Activated T-cell treated with anti-CD3 and anti-CD28 coated beads, Interleukin-2, amount 50 U/mL, for 1 hour (primary cell): ENCODE measurements around the gene OR5P2.
"Not testable (repeated sequence)": the region's sequence is repeated elsewhere in the genome, so short reads cannot be mapped to it uniquely, and the experiment has no call there.

Source experiments
- DNase-seq: peaks from one replicate; pipeline ENCODE4 v3.0.0-alpha.2; 2020

OR5P2 gene

GRCh38 chr11:7796842-7797241 lies at the start of gene OR5P2:
OR5P2 (minus strand) TSS chr11:7796942; CDS start chr11:7796942, 0 bp downstream.
- DNase-seq: no peak

GRCh38 chr11:7846003-7846402 lies 49.3 kb upstream of the OR5P2 start:
- DNase-seq: no peak

GRCh38 chr11:7844986-7845385 lies 48.2 kb upstream of the OR5P2 start:
- no peak for DNase-seq

GRCh38 chr11:7844521-7844920 lies 47.8 kb upstream of the OR5P2 start:
- DNase-seq: no peak

- no peak for DNase-seq
Measured at GRCh38 chr11:7840578-7840977, 43.8 kb upstream of the OR5P2 start.

GRCh38 chr11:7833527-7833926 lies 36.8 kb upstream of the OR5P2 start:
- DNase-seq: no peak

- no peak for DNase-seq
Measured at GRCh38 chr11:7830740-7831139, 34.0 kb upstream of the OR5P2 start, which contains the start of gene OR5P3. OR5P3 (minus strand) TSS chr11:7830840.

GRCh38 chr11:7826324-7826723 lies 29.6 kb upstream of the OR5P2 start:
- DNase-seq: no peak

GRCh38 chr11:7820417-7820816 lies 23.7 kb upstream of the OR5P2 start:
- not testable (repeated sequence) for DNase-seq

- DNase-seq: not testable (repeated sequence)
Measured at GRCh38 chr11:7814897-7815296, 18.2 kb upstream of the OR5P2 start.

- not testable (repeated sequence) for DNase-seq
Measured at GRCh38 chr11:7810301-7810700, 13.6 kb upstream of the OR5P2 start.

GRCh38 chr11:7793233-7793632 lies 3.5 kb downstream of the OR5P2 start:
- DNase-seq: no peak

- DNase-seq: no peak
Measured at GRCh38 chr11:7787239-7787638, 9.5 kb downstream of the OR5P2 start.

GRCh38 chr11:7775689-7776088 lies 21.1 kb downstream of the OR5P2 start:
- DNase-seq: no peak

GRCh38 chr11:7764301-7764700 lies 32.4 kb downstream of the OR5P2 start:
- DNase-seq: not testable (repeated sequence)

GRCh38 chr11:7759010-7759409 lies 37.7 kb downstream of the OR5P2 start:
- DNase-seq: no peak

- no peak for DNase-seq
Measured at GRCh38 chr11:7749456-7749855, 47.3 kb downstream of the OR5P2 start.
